Osteoblast (primary cell): Measurements from ENCODE around the gene BHLHE23. TPM values are rescaled to one million over a fixed set of nuclear protein-coding genes. Genes with fewer than 3 reads are reported as not detected.

ENCODE experiments used
- DNase-seq: peaks from one replicate; pipeline ENCODE4 v3.0.0; 2011; ENCODE audit warnings: low spot score, mixed read lengths; ENCODE audit not compliant: insufficient read length; ENCODE audit errors: missing footprints
- H2AFZ ChIP-seq: 2 replicates; pipeline ENCODE4 v1.6.0; 2011; ENCODE audit warnings: mild to moderate bottlenecking, low read length
- H3K27ac ChIP-seq: 2 replicates; pipeline ENCODE4 v1.5.1; 2011; ENCODE audit warnings: mild to moderate bottlenecking, low read depth, low read length, moderate library complexity
- H3K27me3 ChIP-seq: 2 replicates; pipeline ENCODE4 v1.6.0; 2012; ENCODE audit warnings: mild to moderate bottlenecking, control low read depth, inconsistent platforms, low read length, moderate library complexity; ENCODE audit not compliant: insufficient read depth
- H3K36me3 ChIP-seq: 2 replicates; pipeline ENCODE4 v1.5.1; 2011; ENCODE audit warnings: mild to moderate bottlenecking, low read length, control low read depth, moderate library complexity; ENCODE audit not compliant: insufficient read depth
- H3K4me1 ChIP-seq: 2 replicates; pipeline ENCODE4 v1.5.1; 2011; ENCODE audit warnings: mild to moderate bottlenecking, low read length, control low read depth, moderate library complexity; ENCODE audit not compliant: insufficient read depth
- H3K4me2 ChIP-seq: 2 replicates; pipeline ENCODE4 v1.6.0; 2011; ENCODE audit warnings: mild to moderate bottlenecking, low read length; ENCODE audit not compliant: insufficient read depth
- H3K4me3 ChIP-seq: fragments of 200-600 bp; sonication (generic); 3 replicates; pipeline ENCODE4 v1.5.1; 2012; ENCODE audit warnings: mild to moderate bottlenecking, low read length, inconsistent platforms; ENCODE audit not compliant: insufficient read depth
- H3K79me2 ChIP-seq: 2 replicates; pipeline ENCODE4 v1.6.0; 2012; ENCODE audit warnings: mild to moderate bottlenecking, low read length, control low read depth, inconsistent platforms; ENCODE audit not compliant: insufficient read depth
- H3K9me3 ChIP-seq: 2 replicates; pipeline ENCODE4 v1.5.1; 2011; ENCODE audit warnings: low read depth, low read length, control low read depth
- H4K20me1 ChIP-seq: 2 replicates; pipeline ENCODE4 v1.6.0; 2012; ENCODE audit warnings: mild to moderate bottlenecking, low read length, control low read depth; ENCODE audit not compliant: insufficient read depth
- CTCF ChIP-seq: IDR thresholded peaks from 2 replicates; pipeline ENCODE4 v1.5.1; 2011; ENCODE audit warnings: mild to moderate bottlenecking, low read depth, low read length, moderate library complexity; ENCODE audit errors: extremely low read depth
- total RNA-seq: library from RNA; depleted of rRNA; stranded (reverse); fragments of >200 nt; gene quantifications from 2 replicates; pipeline ENCODE4 v1.2.3, GENCODE V29; 2012

The BHLHE23 gene
- total RNA-seq, 1 donor = not detected

- Histone ChIP-seq H2AFZ (no peak overlapping the region), H3K4me3 (peak overlapping the region; percentile 25)
- DNase-seq = no peak
Observed at GRCh38 chr20:63009988-63010769, 3.4 kb upstream of the BHLHE23 start.

DNA sequence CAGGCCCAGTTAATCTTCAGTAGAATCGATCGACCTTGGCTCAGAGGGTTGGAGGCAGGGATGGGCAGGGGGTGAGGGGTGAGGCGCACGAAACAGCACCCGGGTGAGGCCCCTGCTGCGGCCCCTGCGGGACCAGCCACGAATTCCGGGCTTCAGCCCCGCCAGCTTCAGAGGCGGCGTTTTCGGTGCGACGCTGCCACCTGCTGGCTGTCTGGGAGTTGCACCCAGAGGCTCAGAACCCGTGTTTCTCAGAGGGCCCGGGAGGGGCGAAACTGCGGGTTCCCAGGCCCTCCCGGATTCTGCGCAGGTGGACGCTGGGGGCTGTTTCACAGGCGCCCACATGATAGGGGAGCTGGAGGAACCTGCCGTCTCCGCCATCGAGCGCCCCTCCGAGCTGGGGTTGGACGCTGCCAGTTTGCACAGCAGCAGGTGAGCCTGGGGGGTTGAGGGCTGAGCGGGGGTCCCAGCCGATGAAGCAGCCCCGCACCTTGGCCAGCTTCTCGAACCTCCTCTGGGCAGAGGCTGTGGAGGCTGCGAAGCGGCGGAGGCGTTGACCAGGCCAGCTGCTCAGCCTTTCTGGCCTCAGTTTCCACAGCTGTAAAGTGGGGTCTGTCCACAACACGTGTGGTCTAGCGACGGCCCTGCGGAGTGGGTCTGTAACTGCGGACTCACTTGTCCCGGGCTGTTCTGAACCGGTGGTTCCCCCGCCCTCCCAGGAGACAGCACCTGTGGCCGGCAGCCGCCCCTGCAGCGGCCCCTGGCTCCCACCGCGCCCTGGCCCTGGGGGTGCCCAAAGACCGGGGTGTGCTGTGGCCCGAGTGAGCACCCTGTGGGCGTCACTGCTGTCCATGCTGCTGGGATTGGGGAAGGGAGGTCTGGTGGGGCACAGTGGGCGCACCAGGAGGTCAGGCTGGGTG lies 2.5 kb upstream of the BHLHE23 start:
- H2AFZ ChIP-seq = no peak overlapping the region
- peaks cover 92% of the 10 kb centered on the region for H3K27me3 ChIP-seq
- no peak overlapping the region for H3K27ac ChIP-seq
- H3K4me2 ChIP-seq = no peak overlapping the region
- TF ChIP-seq CTCF = peak; percentile 79
- no peaks in the 10 kb centered on the region for H3K79me2 ChIP-seq
- no peaks in the 10 kb centered on the region for H3K4me1 ChIP-seq
- no peaks in the 10 kb centered on the region for H3K36me3 ChIP-seq
- H4K20me1 ChIP-seq = no peaks in the 10 kb centered on the region
- H3K9me3 ChIP-seq = peaks cover 3% of the 10 kb centered on the region
- no peak overlapping the region for H3K4me3 ChIP-seq
- peak; percentile 100 for DNase-seq

More at GRCh38 chr20:63009988-63010769, 3.4 kb upstream of the BHLHE23 start:
- Histone ChIP-seq H3K27ac (no peak overlapping the region), H3K9me3 (peaks cover 3% of the 10 kb centered on the region), H3K4me1 (no peaks in the 10 kb centered on the region), H4K20me1 (no peaks in the 10 kb centered on the region), H3K79me2 (no peaks in the 10 kb centered on the region), H3K4me2 (peak overlapping the region; percentile 45), H3K27me3 (peaks cover 91% of the 10 kb centered on the region), H3K36me3 (no peaks in the 10 kb centered on the region)
- no peak for TF ChIP-seq CTCF

- H3K27me3 ChIP-seq = peaks cover 92% of the 10 kb centered on the region
- no peak for TF ChIP-seq CTCF
- H2AFZ ChIP-seq = no peak overlapping the region
- H3K4me3 ChIP-seq = no peak overlapping the region
- no peaks in the 10 kb centered on the region for H3K4me1 ChIP-seq
- no peak overlapping the region for H3K4me2 ChIP-seq
- no peaks in the 10 kb centered on the region for H3K79me2 ChIP-seq
- H3K36me3 ChIP-seq = no peaks in the 10 kb centered on the region
- H3K27ac ChIP-seq = no peak overlapping the region
- no peak for DNase-seq
- H3K9me3 ChIP-seq = peaks cover 3% of the 10 kb centered on the region
- no peaks in the 10 kb centered on the region for H4K20me1 ChIP-seq
Observed at GRCh38 chr20:63008541-63009044, 1.8 kb upstream of the BHLHE23 start.
